Chondrocyte (in vitro differentiated cells): ENCODE data around the gene ALG1. TPM values are rescaled to one million over a fixed set of nuclear protein-coding genes. Genes with fewer than 3 reads are reported as not detected.

Experiments used
- DNase-seq: peaks from one replicate; pipeline ENCODE4 v3.0.0; 2021; ENCODE audit warnings: mixed read lengths, low spot score
- H3K27ac Mint-ChIP-seq: one replicate; pipeline ENCODE4 v1.8.0; 2021; ENCODE audit warnings: mild to moderate bottlenecking, moderate library complexity, mixed read lengths; ENCODE audit not compliant: unreplicated experiment
- H3K27me3 Mint-ChIP-seq: 2 replicates; pipeline ENCODE4 v1.8.0; 2021; ENCODE audit warnings: low read depth, mixed read lengths
- H3K36me3 Mint-ChIP-seq: 2 replicates; pipeline ENCODE4 v1.8.0; 2021; ENCODE audit warnings: low read depth, mixed read lengths
- H3K4me1 Mint-ChIP-seq: 2 replicates; pipeline ENCODE4 v1.8.0; 2021; ENCODE audit warnings: low read depth, mild to moderate bottlenecking, mixed read lengths
- H3K4me3 Mint-ChIP-seq: one replicate; pipeline ENCODE4 v1.8.0; 2021; ENCODE audit warnings: mild to moderate bottlenecking, moderate library complexity, mixed read lengths; ENCODE audit not compliant: unreplicated experiment
- H3K9me3 Mint-ChIP-seq: 2 replicates; pipeline ENCODE4 v1.8.0; 2021; ENCODE audit warnings: low read depth, mixed read lengths
- CTCF ChIP-seq: fragments of 200-600 bp; sonication (generic); IDR thresholded peaks from 2 replicates; pipeline ENCODE4 v1.5.0; 2021; ENCODE audit warnings: antibody characterized with exemption, mild to moderate bottlenecking, moderate library complexity
- total RNA-seq: library from RNA; stranded (reverse); gene quantifications from 3 replicates; pipeline ENCODE4 v1.2.1, GENCODE V29; 2021

ALG1 gene
- total RNA-seq, 1 donor from 2014 or later = 32.2 TPM

DNA sequence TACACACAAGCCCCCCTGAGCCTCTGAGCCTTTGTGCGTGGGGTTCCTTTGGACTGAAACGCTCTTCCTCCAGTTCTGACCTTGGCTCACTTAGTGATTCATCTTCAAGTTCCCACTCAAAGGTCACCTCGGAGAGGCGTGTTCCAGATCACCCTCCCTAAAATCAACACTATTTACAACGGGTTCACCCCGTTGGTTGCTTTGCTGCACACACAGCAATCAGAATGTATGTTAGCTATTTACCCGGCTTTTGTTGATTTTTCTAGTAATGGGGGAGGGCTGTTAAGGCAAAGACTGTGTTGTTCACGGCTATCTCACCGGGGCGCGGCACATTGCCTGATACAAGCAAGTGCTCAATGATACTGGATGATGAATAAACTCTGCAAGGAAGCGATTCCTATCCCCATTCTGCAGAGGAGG, 38.9 kb upstream of the ALG1 start:
- H3K9me3 Mint-ChIP-seq = no peaks in the 10 kb centered on the region
- H3K4me1 Mint-ChIP-seq = peaks cover 16% of the 10 kb centered on the region
- peak overlapping the region; percentile 41 for H3K27ac Mint-ChIP-seq
- H3K27me3 Mint-ChIP-seq = no peaks in the 10 kb centered on the region
- peaks cover 3% of the 10 kb centered on the region for H3K36me3 Mint-ChIP-seq
- peak overlapping the region; percentile 85 for H3K4me3 Mint-ChIP-seq
- no peak for DNase-seq
- TF ChIP-seq CTCF = no peak

DNA sequence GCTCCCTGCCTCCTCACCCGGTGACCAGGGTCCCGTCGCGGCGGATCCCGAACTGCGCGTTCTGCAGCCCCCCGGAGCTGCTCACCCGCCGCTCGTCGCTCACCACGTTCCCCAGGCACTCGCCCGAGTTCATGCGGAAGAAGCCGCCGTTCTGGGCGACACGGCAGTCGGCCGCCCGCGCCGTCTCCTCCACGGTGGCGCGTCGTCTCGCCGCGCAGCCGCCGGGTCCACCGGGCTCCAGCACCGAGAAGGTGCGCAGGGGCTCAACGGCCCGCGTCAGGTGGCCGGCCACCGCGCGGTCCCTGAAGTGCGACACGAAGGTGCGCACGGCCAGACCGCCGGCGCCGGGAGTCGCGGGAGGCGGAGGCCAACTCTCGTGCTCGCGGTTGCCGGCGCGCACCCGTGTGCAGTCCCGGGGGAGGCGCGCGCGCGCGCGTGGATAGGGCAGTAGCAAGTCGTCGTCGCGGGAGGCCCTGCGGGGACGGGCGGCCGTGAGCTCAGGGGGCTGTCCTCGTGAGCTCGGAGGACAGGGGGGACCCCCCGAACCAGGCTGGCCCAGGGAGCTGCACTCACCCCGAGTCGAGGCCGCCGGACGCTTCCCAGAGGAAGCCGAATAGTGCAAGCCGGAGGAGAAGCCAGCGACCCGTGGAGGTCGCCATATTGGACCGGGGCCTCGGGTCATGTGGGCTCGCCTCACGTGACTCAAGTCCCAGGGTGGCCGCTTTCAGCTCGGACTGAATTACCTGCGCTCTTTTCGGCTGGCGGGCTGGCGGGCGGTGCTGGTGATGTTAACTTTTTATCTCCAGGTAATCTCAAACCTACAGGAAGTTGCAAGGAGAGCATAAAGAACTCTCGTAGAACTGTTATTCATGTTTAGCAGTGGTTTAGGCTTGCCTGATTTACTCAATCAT, 38.1 kb upstream of the ALG1 start, which contains the start of gene NAGPA:
Gene NAGPA, minus strand, starts transcription at position 680 of the 911 bp plus-strand sequence. Its CDS starts 21 bp downstream, at position 659.
- Mint-ChIP-seq H3K27me3 (no peaks in the 10 kb centered on the region), H3K4me1 (peaks cover 16% of the 10 kb centered on the region), H3K9me3 (no peaks in the 10 kb centered on the region), H3K36me3 (peaks cover 3% of the 10 kb centered on the region), H3K4me3 (peak within 1 kb of the TSS; percentile 85), H3K27ac (peak within 1 kb of the TSS; percentile 89)
- TF ChIP-seq CTCF = no peak
- DNase-seq = peak; percentile 94

DNA sequence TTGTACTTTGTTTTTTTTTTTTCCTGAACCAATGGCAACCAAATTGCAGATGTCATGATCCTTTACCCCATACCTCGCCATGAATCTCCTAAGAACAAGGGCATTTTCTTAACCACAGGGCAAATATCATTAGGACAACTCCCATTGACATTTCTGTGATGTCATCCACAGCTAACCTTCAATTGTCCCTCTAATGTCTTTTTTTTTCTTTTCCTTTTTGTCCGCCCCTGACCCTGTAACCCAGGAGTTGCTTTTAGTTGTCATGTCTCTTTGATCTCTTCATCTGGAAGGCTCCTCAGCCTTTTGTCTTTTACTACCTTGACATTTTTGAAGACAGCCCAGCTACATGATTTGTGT, 37.5 kb upstream of the ALG1 start:
- DNase-seq = no peak
- Mint-ChIP-seq H3K4me1 (peaks cover 16% of the 10 kb centered on the region), H3K4me3 (peak overlapping the region; percentile 85), H3K27me3 (no peaks in the 10 kb centered on the region), H3K9me3 (no peaks in the 10 kb centered on the region), H3K36me3 (peaks cover under 1% of the 10 kb centered on the region), H3K27ac (peak overlapping the region; percentile 89)
- no peak for TF ChIP-seq CTCF

DNA sequence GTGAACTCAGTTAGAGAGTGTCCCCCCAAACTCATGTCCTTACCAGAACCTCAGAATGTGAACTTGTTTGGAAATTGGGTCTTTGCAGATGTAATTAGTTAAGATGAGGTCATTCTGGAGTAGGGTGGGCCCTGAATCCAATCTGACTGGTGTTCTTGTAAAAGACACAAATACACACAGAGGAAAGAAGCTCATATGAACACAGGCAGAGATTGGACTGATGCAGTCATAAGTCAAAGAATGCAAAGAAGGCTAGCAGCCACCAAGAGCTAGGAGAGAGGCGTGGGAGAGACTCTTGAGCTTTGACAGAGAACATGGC, 35.8 kb upstream of the ALG1 start:
- Mint-ChIP-seq H3K9me3 (no peaks in the 10 kb centered on the region), H3K36me3 (no peaks in the 10 kb centered on the region), H3K4me3 (no peak overlapping the region), H3K27ac (no peak overlapping the region), H3K27me3 (peaks cover 8% of the 10 kb centered on the region), H3K4me1 (peaks cover 16% of the 10 kb centered on the region)
- TF ChIP-seq CTCF = no peak
- DNase-seq = no peak

- H3K4me3 Mint-ChIP-seq = no peak overlapping the region
- peak; percentile 40 for DNase-seq
- H3K36me3 Mint-ChIP-seq = no peaks in the 10 kb centered on the region
- H3K27ac Mint-ChIP-seq = no peak overlapping the region
- peaks cover 16% of the 10 kb centered on the region for H3K4me1 Mint-ChIP-seq
- TF ChIP-seq CTCF = no peak
- H3K9me3 Mint-ChIP-seq = no peaks in the 10 kb centered on the region
- peaks cover 15% of the 10 kb centered on the region for H3K27me3 Mint-ChIP-seq
Measured at GRCh38 chr16:5036228-5037156, 35.2 kb upstream of the ALG1 start.
